MM.1S (cell line): ENCODE results near the gene CDC5L.

Experiments
- DNase-seq: peaks from one replicate; pipeline ENCODE4 v3.0.0-alpha.2; 2015
- H2AFZ ChIP-seq: fragments of 300-600 bp; sonication (generic); 2 replicates; pipeline ENCODE4 v1.6.0; 2016; ENCODE audit warnings: antibody characterized with exemption, low read length
- H3F3A ChIP-seq: fragments of 300-600 bp; sonication (generic); 2 replicates; pipeline ENCODE4 v1.6.1; 2016; ENCODE audit warnings: mild to moderate bottlenecking, antibody characterized with exemption, low read length, moderate library complexity, mixed read lengths; ENCODE audit not compliant: insufficient read depth
- H3K27ac ChIP-seq: fragments of 300-600 bp; sonication (generic); 2 replicates; pipeline ENCODE4 v1.5.1; 2016; ENCODE audit warnings: mild to moderate bottlenecking, low read length
- H3K27me3 ChIP-seq: fragments of 300-600 bp; sonication (generic); replicated peaks from 2 replicates; pipeline ENCODE4 v1.6.0; 2016; ENCODE audit warnings: low read length; ENCODE audit not compliant: insufficient read depth
- H3K36me3 ChIP-seq: fragments of 300-600 bp; sonication (generic); replicated peaks from 2 replicates; pipeline ENCODE4 v1.6.1; 2016; ENCODE audit warnings: mild to moderate bottlenecking, low read length, mixed read lengths; ENCODE audit not compliant: insufficient read depth
- H3K4me1 ChIP-seq: fragments of 300-600 bp; sonication (generic); 2 replicates; pipeline ENCODE4 v1.6.1; 2016; ENCODE audit warnings: low read length, mixed read lengths
- H3K4me2 ChIP-seq: fragments of 300-600 bp; sonication (generic); 2 replicates; pipeline ENCODE4 v1.6.0; 2016; ENCODE audit warnings: low read depth, low read length
- H3K4me3 ChIP-seq: fragments of 300-600 bp; sonication (generic); 2 replicates; pipeline ENCODE4 v1.5.1; 2016; ENCODE audit warnings: low read length, mixed read lengths
- H3K79me2 ChIP-seq: fragments of 300-600 bp; sonication (generic); 2 replicates; pipeline ENCODE4 v1.6.1; 2016; ENCODE audit warnings: mixed run types, low read length, mixed read lengths
- H3K9ac ChIP-seq: fragments of 300-600 bp; sonication (generic); 2 replicates; pipeline ENCODE4 v1.6.1; 2016; ENCODE audit warnings: low read length, mixed read lengths
- H3K9me2 ChIP-seq: fragments of 300-600 bp; sonication (generic); replicated peaks from 2 replicates; pipeline ENCODE4 v1.6.1; 2016; ENCODE audit warnings: mild to moderate bottlenecking, low read length, mixed read lengths; ENCODE audit not compliant: insufficient read depth
- H3K9me3 ChIP-seq: fragments of 300-600 bp; sonication (generic); replicated peaks from 2 replicates; pipeline ENCODE4 v1.6.1; 2016; ENCODE audit warnings: mild to moderate bottlenecking, low read length, mixed read lengths; ENCODE audit not compliant: insufficient read depth
- H4K20me1 ChIP-seq: fragments of 300-600 bp; sonication (generic); 2 replicates; pipeline ENCODE4 v1.6.1; 2016; ENCODE audit warnings: mild to moderate bottlenecking, low read length, moderate library complexity, mixed read lengths; ENCODE audit not compliant: insufficient read depth
- EZH2 ChIP-seq: fragments of 300-600 bp; sonication (generic); optimal IDR thresholded peaks from 2 replicates; pipeline ENCODE3; 2017; ENCODE audit warnings: low read depth, mild to moderate bottlenecking, antibody characterized with exemption, low read length, mixed read lengths
- EZH2phosphoT487 ChIP-seq: fragments of 300-600 bp; sonication (generic); IDR thresholded peaks from 2 replicates; pipeline ENCODE4 v1.6.1; 2018; ENCODE audit warnings: antibody characterized with exemption, low read length
- TF ChIP-seq, protein P1 (sequence below): fragments of 300-600 bp; sonication (generic); IDR thresholded peaks from 2 replicates; pipeline ENCODE4 v1.5.1; 2016; ENCODE audit warnings: antibody characterized with exemption, low read length, mixed read lengths

CDC5L gene

DNA sequence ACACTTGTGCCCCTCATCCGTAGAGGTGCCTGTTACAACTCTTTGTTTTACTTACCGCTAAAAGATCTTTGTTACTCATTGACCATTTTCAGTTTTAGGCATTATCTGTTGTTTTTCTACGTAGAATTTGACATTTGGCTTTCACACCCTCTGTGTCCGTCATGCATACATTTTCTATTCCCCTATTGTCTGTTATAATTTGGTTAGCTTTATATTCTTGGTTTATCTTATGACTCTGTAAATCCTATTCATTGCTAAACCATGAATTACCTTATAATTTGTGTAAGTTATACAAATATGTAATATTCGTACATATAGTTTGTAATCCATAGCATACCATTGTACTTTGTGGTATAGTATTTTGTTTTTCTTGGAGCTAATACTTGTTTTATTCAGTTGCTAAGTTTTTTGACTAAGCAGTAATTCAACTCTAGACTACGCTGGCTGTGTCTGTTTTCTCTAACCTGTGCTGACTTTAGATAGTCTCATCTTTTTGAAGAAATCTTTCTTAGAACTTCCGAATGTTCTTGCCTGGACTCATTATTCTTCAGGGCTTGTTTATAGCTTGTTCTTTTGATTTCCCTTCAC lies 21.8 kb downstream of the CDC5L start:
- no peak overlapping the region for H3K4me3 ChIP-seq
- H3K9me3 ChIP-seq: no peaks in the 10 kb centered on the region
- H3K27ac ChIP-seq: no peak overlapping the region
- no peaks in the 10 kb centered on the region for H3K4me1 ChIP-seq
- TF ChIP-seq EZH2 (no peak), EZH2phosphoT487 (no peak)
- TF ChIP-seq, protein P1, sequence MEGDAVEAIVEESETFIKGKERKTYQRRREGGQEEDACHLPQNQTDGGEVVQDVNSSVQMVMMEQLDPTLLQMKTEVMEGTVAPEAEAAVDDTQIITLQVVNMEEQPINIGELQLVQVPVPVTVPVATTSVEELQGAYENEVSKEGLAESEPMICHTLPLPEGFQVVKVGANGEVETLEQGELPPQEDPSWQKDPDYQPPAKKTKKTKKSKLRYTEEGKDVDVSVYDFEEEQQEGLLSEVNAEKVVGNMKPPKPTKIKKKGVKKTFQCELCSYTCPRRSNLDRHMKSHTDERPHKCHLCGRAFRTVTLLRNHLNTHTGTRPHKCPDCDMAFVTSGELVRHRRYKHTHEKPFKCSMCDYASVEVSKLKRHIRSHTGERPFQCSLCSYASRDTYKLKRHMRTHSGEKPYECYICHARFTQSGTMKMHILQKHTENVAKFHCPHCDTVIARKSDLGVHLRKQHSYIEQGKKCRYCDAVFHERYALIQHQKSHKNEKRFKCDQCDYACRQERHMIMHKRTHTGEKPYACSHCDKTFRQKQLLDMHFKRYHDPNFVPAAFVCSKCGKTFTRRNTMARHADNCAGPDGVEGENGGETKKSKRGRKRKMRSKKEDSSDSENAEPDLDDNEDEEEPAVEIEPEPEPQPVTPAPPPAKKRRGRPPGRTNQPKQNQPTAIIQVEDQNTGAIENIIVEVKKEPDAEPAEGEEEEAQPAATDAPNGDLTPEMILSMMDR: no peak
- peaks cover 49% of the 10 kb centered on the region for H3K79me2 ChIP-seq
- H3K27me3 ChIP-seq: no peaks in the 10 kb centered on the region
- H4K20me1 ChIP-seq: no peaks in the 10 kb centered on the region
- H2AFZ ChIP-seq: no peak overlapping the region
- H3K9ac ChIP-seq: no peak overlapping the region
- no peaks in the 10 kb centered on the region for H3K9me2 ChIP-seq
- H3K4me2 ChIP-seq: no peak overlapping the region
- DNase-seq: no peak
- no peaks in the 10 kb centered on the region for H3F3A ChIP-seq
- peaks cover 21% of the 10 kb centered on the region; the same call in 1 of the 2 replicates for H3K36me3 ChIP-seq

DNA sequence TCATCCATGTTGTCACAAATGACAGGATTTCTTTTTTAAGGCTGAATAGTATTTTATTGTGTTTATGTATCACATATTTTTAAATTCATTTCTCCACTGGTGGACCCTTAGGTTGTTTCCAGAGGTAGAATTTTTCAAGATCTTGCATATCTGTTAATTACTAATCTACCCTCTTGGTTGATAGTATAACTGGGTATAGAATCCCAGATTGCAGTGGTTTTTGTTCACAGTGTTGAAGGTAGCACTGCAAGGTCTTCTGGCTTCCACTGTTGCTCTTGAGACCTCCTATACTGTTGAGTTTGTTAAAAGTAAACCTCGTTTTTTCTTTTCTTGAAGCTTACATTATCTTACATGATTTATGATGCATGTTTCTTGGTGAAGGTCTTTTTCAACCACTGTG lies 22.9 kb downstream of the CDC5L start:
- peaks cover 54% of the 10 kb centered on the region for H3K79me2 ChIP-seq
- no peak overlapping the region for H3K27ac ChIP-seq
- no peaks in the 10 kb centered on the region for H3F3A ChIP-seq
- H3K4me1 ChIP-seq: no peaks in the 10 kb centered on the region
- H3K36me3 ChIP-seq: peaks cover 18% of the 10 kb centered on the region; the same call in 1 of the 2 replicates
- H2AFZ ChIP-seq: no peak overlapping the region
- TF ChIP-seq EZH2phosphoT487: no peak
- TF ChIP-seq EZH2: no peak
- TF ChIP-seq, protein P1: no peak
- no peaks in the 10 kb centered on the region for H3K9me2 ChIP-seq
- H3K4me2 ChIP-seq: no peak overlapping the region
- H3K4me3 ChIP-seq: no peak overlapping the region
- H3K27me3 ChIP-seq: no peaks in the 10 kb centered on the region
- no peaks in the 10 kb centered on the region for H3K9me3 ChIP-seq
- H3K9ac ChIP-seq: no peak overlapping the region
- DNase-seq: no peak
- H4K20me1 ChIP-seq: no peaks in the 10 kb centered on the region

DNA sequence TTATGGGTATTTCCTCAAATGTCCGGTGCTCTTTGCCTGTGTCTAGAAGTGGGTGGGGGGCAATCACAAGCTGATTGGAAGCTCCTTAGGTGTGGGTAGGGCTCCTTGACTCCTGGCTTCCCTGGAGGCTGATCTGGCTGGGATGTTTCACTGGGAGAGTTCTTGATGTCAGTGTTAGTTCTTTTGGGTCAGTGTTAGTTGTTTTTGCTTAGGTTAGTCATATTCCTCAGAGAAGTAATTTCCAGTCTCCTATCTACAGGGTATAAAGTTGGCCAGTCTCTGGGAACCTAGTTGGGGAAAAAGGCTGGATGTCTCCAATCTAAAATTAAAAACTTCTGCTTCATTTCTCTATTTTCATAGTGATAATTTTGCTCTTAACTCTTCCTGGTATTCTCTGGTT lies 23.6 kb downstream of the CDC5L start:
- Histone ChIP-seq H3K4me3 (no peak overlapping the region), H3K9me3 (no peaks in the 10 kb centered on the region), H3K27me3 (no peaks in the 10 kb centered on the region), H3K27ac (no peak overlapping the region), H3K9me2 (no peaks in the 10 kb centered on the region), H4K20me1 (no peaks in the 10 kb centered on the region), H2AFZ (no peak overlapping the region), H3K36me3 (peaks cover 18% of the 10 kb centered on the region; the same call in 1 of the 2 replicates), H3K4me2 (no peak overlapping the region), H3K79me2 (peaks cover 61% of the 10 kb centered on the region), H3F3A (no peaks in the 10 kb centered on the region), H3K4me1 (no peaks in the 10 kb centered on the region), H3K9ac (no peak overlapping the region)
- TF ChIP-seq, protein P1: no peak
- no peak for TF ChIP-seq EZH2
- TF ChIP-seq EZH2phosphoT487: no peak
- DNase-seq: no peak
